Transverse colon (tissue), 4 donors: ENCODE measurements around the gene TLCD3B.

Source experiments
- CTCF ChIP-seq, 5 experiments: fragments of 200-600 bp in 3 of 5; fragments of 450-650 bp in 2 of 5; sonication (generic) in 3 of 5; IDR thresholded peaks; 1 replicate in 2 of 5; 2 replicates in 3 of 5; pipeline ENCODE4 v1.5.1; 2016 to 2017; ENCODE audit warnings: antibody characterized with exemption in 5 of 5, inconsistent platforms in 3 of 5, mild to moderate bottlenecking in 2 of 5, moderate library complexity in 1 of 5
- POLR2AphosphoS5 ChIP-seq, 3 donors: sonication (generic); formaldehyde crosslinking; IDR thresholded peaks; one replicate each; pipeline ENCODE4 v1.6.1; 2016; ENCODE audit warnings: antibody characterized with exemption in 3 of 3

- TF ChIP-seq CTCF (IDR thresholded peaks at IDR 0.05) (no peak), POLR2AphosphoS5 (IDR thresholded peaks at IDR 0.05) (no peak)
Measured at GRCh38 chr16:30046178-30046577, 15.1 kb upstream of the TLCD3B start.
